GM13976 (cell line): Measurements from ENCODE around the gene CCDC183.
"Not testable (repeated sequence)": the region's sequence is repeated elsewhere in the genome, so short reads cannot be mapped to it uniquely, and the experiment has no call there.

Experiments used
- DNase-seq: peaks from one replicate; pipeline ENCODE4 v3.0.0; 2012; ENCODE audit warnings: low spot score
- in situ Hi-C: fragments of 300-500 bp; cut with MboI; formaldehyde crosslinking; loops from one replicate; pipeline ENCODE4 v1.12.0; 2022; ENCODE audit warnings: low sequenced_read_pairs, mixed read lengths, inconsistent platforms; ENCODE audit not compliant: unreplicated experiment
- TF ChIP-seq, protein P1 (sequence below): IDR thresholded peaks from 2 replicates; pipeline ENCODE4 v1.5.1; 2012; ENCODE audit warnings: borderline replicate concordance, mild to moderate bottlenecking; ENCODE audit not compliant: insufficient read depth; ENCODE audit errors: extremely low read depth, missing control alignments, control extremely low read depth

CCDC183 gene

DNA sequence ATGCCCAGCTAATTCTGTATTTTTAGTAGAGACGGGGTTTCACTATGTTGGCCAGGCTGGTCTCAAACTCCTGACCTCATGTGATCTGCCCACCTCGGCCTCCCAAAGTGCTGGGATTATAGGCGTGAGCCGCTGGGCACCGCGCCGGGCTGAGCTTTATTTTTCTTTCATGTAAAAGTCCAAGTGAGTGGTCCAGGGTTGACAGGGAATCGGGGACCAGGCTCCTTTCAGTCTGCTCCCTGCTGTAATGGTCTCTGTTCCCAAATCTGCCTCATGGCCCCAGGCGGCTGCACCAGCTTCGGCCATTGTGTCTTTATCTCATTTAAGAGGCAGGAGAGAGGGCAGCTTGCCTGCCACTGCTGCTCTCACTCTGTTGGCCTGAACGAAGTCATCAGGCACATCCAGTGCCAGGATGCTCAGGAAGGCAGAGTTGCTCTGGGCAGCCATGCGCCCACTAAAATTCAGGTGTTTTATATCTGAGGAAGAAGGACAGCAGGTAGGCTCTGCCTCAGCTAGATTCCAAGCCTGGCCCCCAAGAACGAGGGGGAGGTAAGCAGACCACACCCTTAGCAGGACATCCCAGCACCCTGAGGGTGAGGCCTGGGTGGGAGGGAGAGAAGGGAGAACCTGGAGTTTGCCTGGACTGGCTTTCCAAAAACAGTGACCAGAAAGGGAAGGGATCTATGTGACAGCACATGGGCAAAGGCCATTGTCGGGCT, 1.7 kb upstream of the CCDC183 start:
- in situ Hi-C loops, result no loop called here
- no peak for DNase-seq
- TF ChIP-seq, protein P1, sequence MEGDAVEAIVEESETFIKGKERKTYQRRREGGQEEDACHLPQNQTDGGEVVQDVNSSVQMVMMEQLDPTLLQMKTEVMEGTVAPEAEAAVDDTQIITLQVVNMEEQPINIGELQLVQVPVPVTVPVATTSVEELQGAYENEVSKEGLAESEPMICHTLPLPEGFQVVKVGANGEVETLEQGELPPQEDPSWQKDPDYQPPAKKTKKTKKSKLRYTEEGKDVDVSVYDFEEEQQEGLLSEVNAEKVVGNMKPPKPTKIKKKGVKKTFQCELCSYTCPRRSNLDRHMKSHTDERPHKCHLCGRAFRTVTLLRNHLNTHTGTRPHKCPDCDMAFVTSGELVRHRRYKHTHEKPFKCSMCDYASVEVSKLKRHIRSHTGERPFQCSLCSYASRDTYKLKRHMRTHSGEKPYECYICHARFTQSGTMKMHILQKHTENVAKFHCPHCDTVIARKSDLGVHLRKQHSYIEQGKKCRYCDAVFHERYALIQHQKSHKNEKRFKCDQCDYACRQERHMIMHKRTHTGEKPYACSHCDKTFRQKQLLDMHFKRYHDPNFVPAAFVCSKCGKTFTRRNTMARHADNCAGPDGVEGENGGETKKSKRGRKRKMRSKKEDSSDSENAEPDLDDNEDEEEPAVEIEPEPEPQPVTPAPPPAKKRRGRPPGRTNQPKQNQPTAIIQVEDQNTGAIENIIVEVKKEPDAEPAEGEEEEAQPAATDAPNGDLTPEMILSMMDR, result no peak

- in situ Hi-C loops, result no loop called here
- no peak for DNase-seq
- TF ChIP-seq, protein P1, result no peak
These were observed 1.2 kb upstream of the CCDC183 start for GRCh38 chr9:136795000-136795348.

DNA sequence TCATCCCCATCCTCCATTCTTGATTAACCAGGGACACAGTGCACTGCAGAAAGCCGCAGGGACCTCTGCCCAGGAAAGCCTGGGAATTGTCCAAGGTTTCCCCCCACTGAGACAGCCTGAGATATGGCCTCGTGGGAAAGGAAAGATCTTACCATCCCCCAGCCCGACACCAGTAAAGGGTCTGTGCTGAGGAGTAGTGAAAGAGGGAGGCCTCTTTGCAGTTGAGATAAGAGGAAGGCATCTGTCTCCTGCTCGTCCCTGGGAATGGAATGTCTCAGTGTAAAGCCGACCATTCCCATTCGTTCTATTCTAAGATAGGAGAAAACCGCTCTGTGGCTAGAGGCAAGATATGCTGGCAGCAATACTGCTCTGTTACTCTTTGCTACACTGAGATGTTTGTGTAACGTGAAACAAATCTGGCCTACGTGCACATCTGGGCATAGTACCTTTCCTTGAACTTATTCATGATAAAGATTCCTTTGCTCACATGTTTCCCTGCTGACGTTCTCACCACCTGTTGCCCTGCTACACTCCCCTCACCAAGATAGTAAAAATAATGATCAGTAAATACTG, 723 bp downstream of the CCDC183 start:
- in situ Hi-C loops, result not testable (repeated sequence)

DNA sequence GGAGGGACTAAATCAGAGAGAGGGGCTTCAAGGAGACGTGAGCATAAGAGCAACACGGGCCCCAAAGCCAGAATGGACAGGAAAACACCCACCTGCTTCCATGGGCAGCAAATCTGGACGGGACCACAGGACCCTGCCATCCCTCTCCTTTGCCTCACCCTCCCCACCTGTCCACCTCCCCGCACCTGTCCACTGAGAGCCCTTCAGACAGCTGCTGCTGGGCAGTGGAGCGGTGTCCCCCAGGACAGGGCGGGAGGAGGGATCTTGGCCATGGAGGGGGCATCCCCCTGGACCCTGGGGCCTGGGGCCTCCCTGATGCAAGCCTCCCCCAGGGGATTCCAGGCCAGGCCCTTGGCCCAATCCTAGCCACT, 2.6 kb downstream of the CCDC183 start:
- TF ChIP-seq, protein P1, result no peak
- in situ Hi-C loops, result no loop called here

More for the DNA sequence above, 723 bp downstream of the CCDC183 start:
- DNase-seq, result not testable (repeated sequence)

GRCh38 chr9:136799079-136799853, 3.1 kb downstream of the CCDC183 start:
- in situ Hi-C loops, result no loop called here
- TF ChIP-seq, protein P1, result no peak
- no peak for DNase-seq

More for the DNA sequence above, 2.6 kb downstream of the CCDC183 start:
- DNase-seq, result no peak

DNA sequence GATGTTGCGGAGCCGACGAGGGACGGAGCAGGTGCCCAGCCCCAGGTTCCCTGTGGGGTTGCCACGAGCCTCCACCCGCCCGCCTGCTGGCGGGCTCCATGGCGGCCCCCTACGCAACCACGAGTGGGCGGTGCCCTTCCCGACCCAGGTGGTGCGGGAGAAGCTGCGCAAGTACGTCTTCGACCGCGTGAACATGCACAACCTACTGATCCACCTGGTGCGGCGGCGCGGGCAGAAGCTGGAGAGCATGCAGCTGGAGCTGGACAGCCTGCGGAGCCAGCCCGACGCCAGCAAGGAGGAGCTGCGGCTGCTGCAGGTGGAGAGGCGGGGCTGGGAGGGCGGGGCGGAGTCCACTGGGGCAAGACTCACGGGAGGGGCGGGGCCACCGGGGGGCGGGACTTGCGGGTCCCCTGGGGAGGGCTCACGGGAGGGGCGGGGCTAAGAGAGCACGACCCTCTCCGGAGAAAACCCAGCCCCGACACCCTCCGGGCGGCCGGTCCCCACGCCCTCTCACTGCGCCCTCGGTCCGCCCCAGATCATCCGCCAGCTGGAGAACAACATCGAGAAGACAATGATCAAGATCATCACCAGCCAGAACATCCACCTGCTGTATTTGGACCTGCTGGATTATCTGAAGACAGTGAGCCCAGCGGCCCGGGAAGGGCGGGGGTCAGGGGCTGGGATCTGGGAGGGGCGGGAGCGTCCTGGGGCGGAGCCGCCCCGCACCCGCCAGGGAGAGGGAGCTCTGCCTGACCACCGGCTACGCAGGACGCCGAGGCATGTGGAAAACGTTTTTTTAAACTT, 3.9 kb downstream of the CCDC183 start:
- TF ChIP-seq, protein P1, result no peak
- in situ Hi-C loops, result no loop called here
- DNase-seq, result peak; percentile 94
